OCI-LY1 (cell line): ENCODE results near the gene KLF17.

Experiments
- H2AFZ ChIP-seq: fragments of 200-600 bp; sonication (generic), shearing (Covaris generic); 2 replicates; pipeline ENCODE4 v1.6.0; 2014; ENCODE audit warnings: antibody characterized with exemption, mild to moderate bottlenecking, low read length
- H3F3A ChIP-seq: fragments of 200-600 bp; sonication (generic), shearing (Covaris generic); 2 replicates; pipeline ENCODE4 v1.6.0; 2014; ENCODE audit warnings: mild to moderate bottlenecking, antibody characterized with exemption, low read length, moderate library complexity; ENCODE audit not compliant: insufficient read depth
- H3K27ac ChIP-seq: fragments of 200-600 bp; sonication (generic); 2 replicates; pipeline ENCODE4 v1.5.1; 2014; ENCODE audit warnings: low read length, mixed run types, mild to moderate bottlenecking, low read depth; ENCODE audit not compliant: poor library complexity, severe bottlenecking
- H3K27me3 ChIP-seq: fragments of 200-600 bp; sonication (generic); 2 replicates; pipeline ENCODE4 v1.6.0; 2014; ENCODE audit warnings: antibody characterized with exemption, mild to moderate bottlenecking, low read length, moderate library complexity; ENCODE audit not compliant: insufficient read depth
- H3K36me3 ChIP-seq: fragments of 200-600 bp; sonication (generic); 2 replicates; pipeline ENCODE4 v1.6.1; 2014; ENCODE audit warnings: mild to moderate bottlenecking, antibody characterized with exemption, low read length, moderate library complexity, mixed read lengths; ENCODE audit not compliant: insufficient read depth
- H3K4me1 ChIP-seq: fragments of 200-600 bp; sonication (generic); 2 replicates; pipeline ENCODE4 v1.5.1; 2014; ENCODE audit warnings: mild to moderate bottlenecking, low read length, moderate library complexity; ENCODE audit not compliant: insufficient read depth, severe bottlenecking
- H3K4me2 ChIP-seq: fragments of 200-600 bp; sonication (generic), shearing (Covaris generic); 2 replicates; pipeline ENCODE4 v1.6.1; 2014; ENCODE audit warnings: low read length
- H3K4me3 ChIP-seq: fragments of 200-600 bp; sonication (generic); 2 replicates; pipeline ENCODE4 v1.5.1; 2014; ENCODE audit warnings: low read length, low read depth, mild to moderate bottlenecking, mixed read lengths; ENCODE audit not compliant: poor library complexity, severe bottlenecking
- H3K79me2 ChIP-seq: fragments of 200-600 bp; shearing (Covaris generic); 2 replicates; pipeline ENCODE4 v1.6.1; 2016; ENCODE audit warnings: mixed run types, low read length, mixed read lengths; ENCODE audit not compliant: insufficient read depth
- H3K9ac ChIP-seq: fragments of 200-600 bp; sonication (generic), shearing (Covaris generic); 2 replicates; pipeline ENCODE4 v1.6.1; 2014; ENCODE audit warnings: mild to moderate bottlenecking, low read length, mixed read lengths
- H3K9me2 ChIP-seq: fragments of 200-600 bp; sonication (generic), shearing (Covaris generic); 2 replicates; pipeline ENCODE4 v1.6.1; 2014; ENCODE audit warnings: low read depth, mild to moderate bottlenecking, low read length, mixed read lengths
- H3K9me3 ChIP-seq: fragments of 200-600 bp; shearing (Covaris generic); 2 replicates; pipeline ENCODE4 v1.6.1; 2014; ENCODE audit warnings: low read length, mixed read lengths
- H4K20me1 ChIP-seq: fragments of 200-600 bp; sonication (generic), shearing (Covaris generic); 2 replicates; pipeline ENCODE4 v1.6.0; 2016; ENCODE audit warnings: mild to moderate bottlenecking, low read length; ENCODE audit not compliant: insufficient read depth
- EZH2 ChIP-seq: fragments of 200-600 bp; sonication (generic), shearing (Covaris generic); IDR thresholded peaks from 2 replicates; pipeline ENCODE4 v1.8.0; 2017; ENCODE audit warnings: borderline replicate concordance, mixed run types, mild to moderate bottlenecking, antibody characterized with exemption, low read length, moderate library complexity, mixed read lengths
- TF ChIP-seq, protein P1 (sequence below): fragments of 200-600 bp; sonication (generic), shearing (Covaris generic); IDR thresholded peaks from 2 replicates; pipeline ENCODE4 v1.5.1; 2017; ENCODE audit warnings: mild to moderate bottlenecking, antibody characterized with exemption, low read length, moderate library complexity, mixed read lengths

KLF17 gene

GRCh38 chr1:44158871-44159270, 40.2 kb downstream of the KLF17 start:
- Histone ChIP-seq H3K27ac (no peak overlapping the region), H3K27me3 (no peaks in the 10 kb centered on the region; the same call in 1 of the 2 replicates), H3K9ac (no peak overlapping the region), H2AFZ (no peak overlapping the region), H3K79me2 (no peaks in the 10 kb centered on the region), H3K4me2 (no peak overlapping the region), H4K20me1 (no peaks in the 10 kb centered on the region), H3K9me3 (no peaks in the 10 kb centered on the region), H3K9me2 (no peaks in the 10 kb centered on the region), H3F3A (no peaks in the 10 kb centered on the region), H3K4me3 (no peak overlapping the region), H3K36me3 (no peaks in the 10 kb centered on the region), H3K4me1 (no peaks in the 10 kb centered on the region)
- TF ChIP-seq, protein P1, sequence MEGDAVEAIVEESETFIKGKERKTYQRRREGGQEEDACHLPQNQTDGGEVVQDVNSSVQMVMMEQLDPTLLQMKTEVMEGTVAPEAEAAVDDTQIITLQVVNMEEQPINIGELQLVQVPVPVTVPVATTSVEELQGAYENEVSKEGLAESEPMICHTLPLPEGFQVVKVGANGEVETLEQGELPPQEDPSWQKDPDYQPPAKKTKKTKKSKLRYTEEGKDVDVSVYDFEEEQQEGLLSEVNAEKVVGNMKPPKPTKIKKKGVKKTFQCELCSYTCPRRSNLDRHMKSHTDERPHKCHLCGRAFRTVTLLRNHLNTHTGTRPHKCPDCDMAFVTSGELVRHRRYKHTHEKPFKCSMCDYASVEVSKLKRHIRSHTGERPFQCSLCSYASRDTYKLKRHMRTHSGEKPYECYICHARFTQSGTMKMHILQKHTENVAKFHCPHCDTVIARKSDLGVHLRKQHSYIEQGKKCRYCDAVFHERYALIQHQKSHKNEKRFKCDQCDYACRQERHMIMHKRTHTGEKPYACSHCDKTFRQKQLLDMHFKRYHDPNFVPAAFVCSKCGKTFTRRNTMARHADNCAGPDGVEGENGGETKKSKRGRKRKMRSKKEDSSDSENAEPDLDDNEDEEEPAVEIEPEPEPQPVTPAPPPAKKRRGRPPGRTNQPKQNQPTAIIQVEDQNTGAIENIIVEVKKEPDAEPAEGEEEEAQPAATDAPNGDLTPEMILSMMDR = no peak
- TF ChIP-seq EZH2 = no peak

- Histone ChIP-seq H4K20me1 (no peaks in the 10 kb centered on the region), H2AFZ (no peak overlapping the region), H3F3A (no peaks in the 10 kb centered on the region), H3K4me2 (no peak overlapping the region), H3K36me3 (no peaks in the 10 kb centered on the region), H3K27ac (no peak overlapping the region), H3K27me3 (no peaks in the 10 kb centered on the region; the same call in 1 of the 2 replicates), H3K9me2 (no peaks in the 10 kb centered on the region), H3K4me1 (no peaks in the 10 kb centered on the region), H3K4me3 (no peak overlapping the region), H3K79me2 (no peaks in the 10 kb centered on the region), H3K9ac (no peak overlapping the region), H3K9me3 (no peaks in the 10 kb centered on the region)
- TF ChIP-seq EZH2 = no peak
- TF ChIP-seq, protein P1 = no peak
These were observed 42.9 kb downstream of the KLF17 start for GRCh38 chr1:44161546-44161945.

DNA sequence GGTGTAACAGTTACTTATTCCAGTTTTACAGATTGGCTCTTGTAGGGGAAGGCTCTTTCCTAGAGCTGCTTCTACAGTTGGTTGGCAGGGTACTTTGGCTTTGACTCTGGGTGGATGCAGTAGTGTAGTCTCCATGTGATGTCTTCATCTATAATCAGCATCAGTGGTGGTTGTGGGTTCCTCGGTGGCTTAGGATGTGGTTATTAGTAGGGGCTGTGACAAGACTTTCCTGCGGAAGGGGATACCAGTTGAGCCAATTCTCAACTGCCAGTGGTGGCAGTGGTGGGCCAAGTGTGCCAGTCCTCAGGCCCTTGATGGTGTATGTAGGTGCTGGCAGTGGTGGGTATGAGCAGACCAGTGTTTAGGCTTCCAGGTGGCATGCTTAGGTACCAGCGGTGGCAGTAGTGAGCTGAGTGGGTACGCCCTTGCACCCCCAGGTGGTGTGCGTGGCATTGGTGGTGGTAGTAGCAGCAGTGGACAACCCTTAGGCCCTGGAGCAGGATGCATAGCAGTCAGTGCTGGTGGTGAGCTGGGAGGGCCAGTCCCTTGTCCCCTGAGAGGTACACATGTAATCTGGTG, 50.0 kb downstream of the KLF17 start:
- Histone ChIP-seq H3K27me3 (no peaks in the 10 kb centered on the region), H3K4me1 (no peaks in the 10 kb centered on the region), H3K79me2 (no peaks in the 10 kb centered on the region), H3K9me3 (no peaks in the 10 kb centered on the region), H3K9ac (no peak overlapping the region), H3K9me2 (no peaks in the 10 kb centered on the region), H3K36me3 (no peaks in the 10 kb centered on the region), H2AFZ (no peak overlapping the region), H3K4me3 (no peak overlapping the region), H3K27ac (no peak overlapping the region), H4K20me1 (no peaks in the 10 kb centered on the region), H3F3A (no peaks in the 10 kb centered on the region), H3K4me2 (no peak overlapping the region)
- TF ChIP-seq, protein P1 = peak; percentile 38; the same call in 1 of the 2 replicates
- no peak for TF ChIP-seq EZH2
